ENCODE results near the gene CNTNAP5.

The CNTNAP5 gene

DNA sequence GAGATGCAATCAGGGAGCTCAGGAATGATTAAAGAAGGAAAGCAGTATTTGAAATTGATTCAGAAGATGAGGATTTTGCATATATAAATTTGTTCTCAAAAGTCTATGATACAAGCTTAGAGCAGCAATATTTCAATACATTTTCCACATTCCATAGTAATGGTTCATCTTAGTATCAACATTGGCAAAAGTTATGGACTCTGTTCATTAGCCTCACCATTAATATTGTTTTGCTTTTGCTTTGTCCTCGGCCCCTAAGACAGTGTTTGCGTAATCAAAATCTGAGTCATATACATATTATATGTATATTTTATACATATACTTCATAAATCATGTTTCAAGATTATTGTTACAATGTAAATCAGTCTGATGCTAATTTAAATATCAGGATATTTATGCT is 176.6 kb downstream of the CNTNAP5 start:
- H3K4me3 ChIP-seq (ENCODE audit: low read depth, low read length), result no peak overlapping the region
- in situ Hi-C loops (cut with HindIII; ENCODE audit: low sequenced_read_pairs), result no loop called here
- DNase-seq (ENCODE audit: low read depth), result no peak
- TF ChIP-seq, protein P1, sequence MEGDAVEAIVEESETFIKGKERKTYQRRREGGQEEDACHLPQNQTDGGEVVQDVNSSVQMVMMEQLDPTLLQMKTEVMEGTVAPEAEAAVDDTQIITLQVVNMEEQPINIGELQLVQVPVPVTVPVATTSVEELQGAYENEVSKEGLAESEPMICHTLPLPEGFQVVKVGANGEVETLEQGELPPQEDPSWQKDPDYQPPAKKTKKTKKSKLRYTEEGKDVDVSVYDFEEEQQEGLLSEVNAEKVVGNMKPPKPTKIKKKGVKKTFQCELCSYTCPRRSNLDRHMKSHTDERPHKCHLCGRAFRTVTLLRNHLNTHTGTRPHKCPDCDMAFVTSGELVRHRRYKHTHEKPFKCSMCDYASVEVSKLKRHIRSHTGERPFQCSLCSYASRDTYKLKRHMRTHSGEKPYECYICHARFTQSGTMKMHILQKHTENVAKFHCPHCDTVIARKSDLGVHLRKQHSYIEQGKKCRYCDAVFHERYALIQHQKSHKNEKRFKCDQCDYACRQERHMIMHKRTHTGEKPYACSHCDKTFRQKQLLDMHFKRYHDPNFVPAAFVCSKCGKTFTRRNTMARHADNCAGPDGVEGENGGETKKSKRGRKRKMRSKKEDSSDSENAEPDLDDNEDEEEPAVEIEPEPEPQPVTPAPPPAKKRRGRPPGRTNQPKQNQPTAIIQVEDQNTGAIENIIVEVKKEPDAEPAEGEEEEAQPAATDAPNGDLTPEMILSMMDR (IDR thresholded peaks at IDR 0.05; ENCODE audit: low read depth, low read length, missing control alignments), result no peak

DNA sequence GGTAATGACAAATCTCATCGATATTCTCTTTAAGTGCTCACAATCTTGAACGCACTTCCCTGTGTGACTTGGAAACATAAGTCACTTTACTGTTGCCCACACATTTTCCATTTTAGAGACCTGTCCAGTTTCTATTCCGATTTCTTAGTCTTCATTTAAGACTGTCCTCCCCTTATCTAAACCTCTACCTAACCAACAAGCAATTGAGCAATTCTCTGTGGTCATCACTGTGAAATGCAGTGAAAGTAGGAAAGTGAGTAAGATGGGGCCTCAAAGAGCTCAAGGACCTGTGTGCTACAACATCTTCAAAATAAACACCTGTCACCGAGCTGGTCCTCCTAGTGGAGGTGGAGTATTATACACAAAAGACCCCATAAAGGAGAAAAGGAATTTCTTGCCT is 184.4 kb downstream of the CNTNAP5 start:
- in situ Hi-C loops (cut with HindIII; ENCODE audit: low sequenced_read_pairs), result no loop called here
- no peak overlapping the region for H3K4me3 ChIP-seq (ENCODE audit: low read depth, low read length)
- TF ChIP-seq, protein P1 (IDR thresholded peaks at IDR 0.05; ENCODE audit: low read depth, low read length, missing control alignments), result no peak
- DNase-seq (ENCODE audit: low read depth), result no peak

DNA sequence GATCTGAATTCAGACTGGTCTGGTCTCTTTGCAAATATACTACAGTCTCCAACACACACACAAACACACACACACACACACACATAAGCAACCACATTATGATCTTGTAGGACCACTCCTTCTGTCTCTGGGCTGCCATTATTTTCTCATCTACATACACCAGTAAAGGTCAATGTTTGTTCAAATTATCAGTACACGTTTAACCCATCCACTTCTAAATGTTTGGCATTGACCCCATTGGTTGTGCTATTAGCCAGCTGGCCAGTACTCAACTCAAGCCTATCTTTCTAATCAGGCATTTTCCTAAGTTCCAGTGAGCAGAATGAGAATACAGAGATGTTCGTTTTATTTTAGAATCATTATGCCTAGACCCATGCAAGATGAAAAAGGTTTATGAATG is 186.4 kb downstream of the CNTNAP5 start:
- TF ChIP-seq, protein P1 (IDR thresholded peaks at IDR 0.05; ENCODE audit: low read depth, low read length, missing control alignments), result no peak
- H3K4me3 ChIP-seq (ENCODE audit: low read depth, low read length), result no peak overlapping the region
- in situ Hi-C loops (cut with HindIII; ENCODE audit: low sequenced_read_pairs), result no loop called here

DNA sequence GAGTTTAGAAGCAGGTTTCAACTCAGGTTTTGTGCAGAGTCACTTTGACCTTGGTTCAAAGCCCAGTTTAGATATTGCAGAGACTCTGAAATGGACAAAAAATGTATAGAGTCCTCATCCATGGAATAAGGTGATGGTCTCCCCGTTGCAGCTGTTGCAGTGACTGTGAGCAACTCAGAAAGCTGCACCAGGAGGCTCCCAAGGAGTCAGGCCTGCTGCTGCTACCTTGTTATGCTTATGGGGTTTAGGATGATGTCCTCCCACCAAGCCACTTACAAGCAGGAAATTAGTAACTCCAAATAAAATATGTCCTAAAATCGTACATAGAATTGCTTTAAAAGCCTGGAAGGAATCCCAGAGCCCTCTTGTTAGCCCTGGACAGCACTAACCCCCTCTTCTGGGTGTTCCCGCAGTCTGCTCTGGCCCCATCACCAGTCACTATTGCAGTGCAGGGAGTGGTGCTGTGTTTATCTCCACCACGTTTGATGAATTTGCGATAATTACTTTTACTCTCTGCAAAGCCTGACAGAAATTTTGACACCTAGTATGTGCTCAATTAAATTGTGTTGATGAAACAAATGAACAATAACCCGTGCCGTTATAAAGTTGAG is 189.0 kb downstream of the CNTNAP5 start:
- DNase-seq (ENCODE audit: low read depth), result no peak
- no peak overlapping the region for H3K4me3 ChIP-seq (ENCODE audit: low read depth, low read length)
- in situ Hi-C loops (cut with HindIII; ENCODE audit: low sequenced_read_pairs), result no loop called here
- TF ChIP-seq, protein P1 (IDR thresholded peaks at IDR 0.05; ENCODE audit: low read depth, low read length, missing control alignments), result no peak

More for the DNA sequence above, 186.4 kb downstream of the CNTNAP5 start:
- DNase-seq (ENCODE audit: low read depth), result no peak

DNA sequence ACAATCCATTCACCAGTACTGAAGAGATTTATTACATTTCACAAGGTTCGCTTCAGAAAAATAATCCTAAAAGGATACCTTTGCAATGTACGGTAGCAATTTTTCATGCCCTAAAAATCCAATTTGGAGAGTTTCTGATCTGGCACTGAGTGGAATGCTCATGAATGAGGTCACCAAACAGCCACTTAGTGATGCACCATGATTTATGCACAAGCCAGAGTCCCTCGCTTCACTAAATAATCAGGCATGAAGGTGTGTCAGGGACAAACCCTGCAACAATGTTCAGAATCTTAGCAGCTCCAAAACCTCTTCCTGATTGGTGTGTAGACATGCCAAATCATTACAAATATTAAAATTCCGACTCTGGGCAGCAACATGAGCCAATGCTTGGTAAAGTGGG is 221.1 kb downstream of the CNTNAP5 start:
- DNase-seq (ENCODE audit: low read depth), result no peak
- no peak overlapping the region for H3K4me3 ChIP-seq (ENCODE audit: low read depth, low read length)
- TF ChIP-seq, protein P1 (IDR thresholded peaks at IDR 0.05; ENCODE audit: low read depth, low read length, missing control alignments), result no peak
- in situ Hi-C loops (cut with HindIII; ENCODE audit: low sequenced_read_pairs), result no loop called here

DNA sequence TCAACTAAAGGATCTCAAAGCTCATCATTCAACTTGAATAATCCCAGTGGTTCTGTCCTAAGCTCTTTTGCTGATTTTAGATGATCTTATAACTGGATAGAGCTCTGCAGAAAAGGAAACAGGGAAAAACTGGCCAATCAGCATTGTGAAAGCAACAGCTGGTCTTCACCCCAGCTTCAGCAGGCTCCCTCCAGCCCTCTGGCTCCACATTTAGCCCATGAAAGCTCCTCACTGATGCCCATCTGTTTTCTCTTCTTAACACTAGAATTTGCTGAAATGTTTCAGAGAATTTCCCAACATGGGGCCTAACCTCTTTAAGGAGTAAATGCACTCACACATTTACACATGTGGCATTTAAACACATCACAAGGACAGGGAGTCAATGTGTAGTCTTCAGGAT is 223.3 kb downstream of the CNTNAP5 start:
- H3K4me3 ChIP-seq (ENCODE audit: low read depth, low read length), result no peak overlapping the region
- in situ Hi-C loops (cut with HindIII; ENCODE audit: low sequenced_read_pairs), result no loop called here
- TF ChIP-seq, protein P1 (IDR thresholded peaks at IDR 0.05; ENCODE audit: low read depth, low read length, missing control alignments), result no peak
- DNase-seq (ENCODE audit: low read depth), result no peak
